ENCODE results near the gene TECPR2.

TECPR2 gene

DNA sequence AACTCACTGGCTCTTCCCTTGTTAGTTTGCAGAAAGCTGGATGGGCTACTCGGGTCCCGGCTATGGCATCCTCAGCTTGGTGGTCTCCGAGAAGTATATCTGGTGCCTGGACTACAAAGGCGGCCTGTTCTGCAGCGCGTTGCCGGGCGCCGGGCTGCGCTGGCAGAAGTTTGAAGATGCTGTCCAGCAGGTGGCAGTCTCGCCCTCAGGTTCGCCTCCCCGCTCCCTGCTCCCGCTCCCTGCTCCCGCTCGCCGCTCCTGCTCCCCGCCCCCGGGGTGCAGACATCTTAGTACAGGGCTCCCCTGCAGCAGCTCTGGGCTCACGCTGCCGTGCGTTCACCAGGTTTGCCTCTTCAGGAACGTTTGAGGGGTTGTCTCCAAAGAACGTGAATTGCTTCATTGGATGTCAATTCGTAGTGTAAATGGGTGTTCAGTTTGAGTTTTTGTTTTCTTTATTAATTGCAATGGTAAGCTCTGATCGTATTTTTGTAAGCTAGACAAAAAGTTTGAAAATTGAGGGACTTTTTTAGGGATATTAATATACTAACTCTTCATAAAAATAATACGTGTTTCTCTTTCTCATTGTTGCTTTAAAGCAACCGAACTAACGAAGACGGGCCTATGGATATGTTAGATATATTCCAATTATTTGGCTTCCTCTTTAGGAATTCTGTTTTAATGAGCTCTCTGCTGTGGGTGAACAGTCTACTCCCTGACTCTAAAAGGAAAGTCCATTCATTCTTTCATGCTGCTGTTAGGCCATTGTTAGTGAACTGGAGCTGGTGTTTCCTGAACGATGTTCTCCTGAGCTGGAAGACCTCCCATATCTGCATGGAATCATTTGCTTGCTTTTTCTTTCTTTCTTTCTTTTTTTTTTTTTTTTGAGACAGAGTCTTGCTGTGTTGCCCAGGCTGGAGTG, 75.5 kb downstream of the TECPR2 start:
- TF ChIP-seq, protein P1, sequence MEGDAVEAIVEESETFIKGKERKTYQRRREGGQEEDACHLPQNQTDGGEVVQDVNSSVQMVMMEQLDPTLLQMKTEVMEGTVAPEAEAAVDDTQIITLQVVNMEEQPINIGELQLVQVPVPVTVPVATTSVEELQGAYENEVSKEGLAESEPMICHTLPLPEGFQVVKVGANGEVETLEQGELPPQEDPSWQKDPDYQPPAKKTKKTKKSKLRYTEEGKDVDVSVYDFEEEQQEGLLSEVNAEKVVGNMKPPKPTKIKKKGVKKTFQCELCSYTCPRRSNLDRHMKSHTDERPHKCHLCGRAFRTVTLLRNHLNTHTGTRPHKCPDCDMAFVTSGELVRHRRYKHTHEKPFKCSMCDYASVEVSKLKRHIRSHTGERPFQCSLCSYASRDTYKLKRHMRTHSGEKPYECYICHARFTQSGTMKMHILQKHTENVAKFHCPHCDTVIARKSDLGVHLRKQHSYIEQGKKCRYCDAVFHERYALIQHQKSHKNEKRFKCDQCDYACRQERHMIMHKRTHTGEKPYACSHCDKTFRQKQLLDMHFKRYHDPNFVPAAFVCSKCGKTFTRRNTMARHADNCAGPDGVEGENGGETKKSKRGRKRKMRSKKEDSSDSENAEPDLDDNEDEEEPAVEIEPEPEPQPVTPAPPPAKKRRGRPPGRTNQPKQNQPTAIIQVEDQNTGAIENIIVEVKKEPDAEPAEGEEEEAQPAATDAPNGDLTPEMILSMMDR (IDR thresholded peaks at IDR 0.05; ENCODE audit: insufficient read depth, missing control alignments) = peak; percentile 66
- FAIRE-seq (no peak), DNase-seq (ENCODE audit: insufficient read length, low spot score) (peak; percentile 88)

- no peak for FAIRE-seq
- no peak for DNase-seq (ENCODE audit: insufficient read length, low spot score)
- TF ChIP-seq, protein P1 (IDR thresholded peaks at IDR 0.05; ENCODE audit: insufficient read depth, missing control alignments) = no peak
Measured at GRCh38 chr14:102439556-102439955, 76.8 kb downstream of the TECPR2 start.

DNA sequence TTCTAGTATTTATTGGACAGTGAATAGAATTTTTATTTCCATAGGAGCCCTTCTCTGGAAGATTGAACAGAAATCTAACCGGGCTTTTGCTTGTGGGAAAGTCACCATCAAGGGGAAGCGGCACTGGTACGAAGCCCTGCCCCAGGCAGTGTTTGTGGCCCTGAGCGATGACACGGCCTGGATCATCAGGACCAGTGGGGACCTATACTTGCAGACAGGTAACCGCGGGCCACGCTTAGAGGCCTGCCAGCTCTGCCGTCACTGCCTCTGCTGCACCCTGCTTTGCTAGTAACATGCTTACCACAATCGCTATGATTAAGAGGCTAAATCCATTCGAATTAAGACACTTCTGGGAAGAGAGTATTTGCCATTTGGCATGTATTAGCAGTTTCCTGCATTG, 77.7 kb downstream of the TECPR2 start:
- FAIRE-seq = no peak
- no peak for DNase-seq (ENCODE audit: insufficient read length, low spot score)
- TF ChIP-seq, protein P1 (IDR thresholded peaks at IDR 0.05; ENCODE audit: insufficient read depth, missing control alignments) = no peak

DNA sequence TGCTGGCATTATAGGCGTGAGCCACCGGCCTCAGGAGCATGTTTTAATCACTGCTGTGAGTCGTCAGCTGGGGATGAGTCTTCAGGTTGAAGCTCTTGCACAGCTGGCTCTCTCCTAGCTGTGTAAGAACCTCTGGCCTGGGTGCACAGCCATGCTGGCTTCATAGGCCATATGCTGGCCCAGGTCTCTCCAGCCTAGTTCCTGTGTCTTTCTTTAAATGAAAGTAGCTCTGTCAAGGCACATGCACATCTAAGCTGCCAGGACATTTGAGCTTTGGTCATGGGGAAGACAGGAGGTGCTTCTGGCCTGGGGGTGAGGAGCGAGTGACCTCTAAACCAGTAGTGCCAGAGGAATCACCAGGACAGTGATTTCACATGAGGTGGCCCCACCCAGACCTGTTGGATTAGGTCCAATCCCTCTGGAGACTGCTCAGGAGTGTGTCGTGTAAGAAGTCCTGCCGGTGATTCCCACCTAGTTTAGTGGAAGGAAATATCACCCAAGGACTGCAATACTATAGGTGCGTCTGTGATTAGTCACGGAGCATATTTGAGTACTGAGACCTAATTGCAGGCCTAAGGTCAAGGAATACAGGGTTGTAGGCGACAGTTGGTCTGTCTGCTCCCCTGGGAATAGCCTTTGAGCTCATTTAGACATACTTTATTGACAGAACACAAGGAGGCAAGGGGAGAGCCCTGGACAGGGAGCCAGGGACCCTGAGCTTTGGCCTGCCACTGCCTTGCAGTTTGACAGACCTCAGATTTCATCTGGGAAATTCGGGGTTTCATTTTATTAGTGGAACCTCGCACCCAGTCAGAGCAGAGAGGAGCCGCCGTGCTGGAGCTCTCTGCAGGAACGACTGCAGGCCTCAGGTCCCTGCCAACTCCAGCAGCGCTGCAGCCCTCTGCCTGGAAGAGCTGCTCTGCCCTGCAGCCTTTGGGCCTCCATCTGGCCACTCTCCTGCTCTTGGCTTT, 79.8 kb downstream of the TECPR2 start:
- TF ChIP-seq, protein P1 (IDR thresholded peaks at IDR 0.05; ENCODE audit: insufficient read depth, missing control alignments) = no peak
- no peak for DNase-seq (ENCODE audit: insufficient read length, low spot score)
- FAIRE-seq = no peak

DNA sequence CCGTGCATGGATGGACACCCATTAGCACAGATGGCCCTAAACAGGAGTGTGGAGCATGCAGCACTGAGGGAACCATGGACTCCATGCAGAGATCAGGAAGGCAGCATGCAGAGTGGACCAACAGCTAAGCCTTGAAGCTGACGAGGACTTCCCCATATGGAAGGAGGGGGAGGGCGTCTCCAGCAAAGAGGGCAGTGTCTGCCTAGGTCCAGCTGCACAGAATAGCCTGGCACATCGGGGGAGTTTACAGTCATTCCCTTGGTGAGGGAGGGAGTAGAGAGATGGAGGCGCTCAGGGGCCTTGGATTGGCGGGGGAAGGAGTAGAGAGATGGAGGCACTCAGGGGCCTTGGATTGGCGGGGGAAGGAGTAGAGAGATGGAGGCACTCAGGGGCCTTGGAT, 82.3 kb downstream of the TECPR2 start:
- TF ChIP-seq, protein P1 (IDR thresholded peaks at IDR 0.05; ENCODE audit: insufficient read depth, missing control alignments) = no peak
- DNase-seq (ENCODE audit: insufficient read length, low spot score) = no peak
- no peak for FAIRE-seq

DNA sequence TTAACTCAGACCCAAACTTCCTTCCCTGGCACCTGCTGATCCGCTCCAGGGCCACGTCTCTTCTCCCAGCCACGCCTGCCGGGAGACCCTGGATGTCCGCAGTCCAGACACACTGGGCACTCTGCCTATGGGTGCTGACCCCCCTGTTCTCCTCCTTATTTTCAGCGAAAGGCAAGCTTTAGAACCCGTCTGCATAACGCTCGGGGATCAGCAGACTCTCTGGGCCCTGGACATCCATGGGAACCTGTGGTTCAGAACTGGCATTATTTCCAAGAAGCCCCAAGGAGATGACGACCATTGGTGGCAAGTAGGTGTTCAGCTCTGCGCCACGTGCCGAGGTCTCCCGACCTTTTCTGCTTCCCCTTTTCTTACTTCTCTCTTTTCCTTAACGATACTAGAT, 82.9 kb downstream of the TECPR2 start:
- TF ChIP-seq, protein P1 (IDR thresholded peaks at IDR 0.05; ENCODE audit: insufficient read depth, missing control alignments) = no peak
- FAIRE-seq (no peak), DNase-seq (ENCODE audit: insufficient read length, low spot score) (no peak)

Measured in D721Med (cell line).